ENCODE results near the gene LAMA1. TPM values are rescaled to one million over a fixed set of nuclear protein-coding genes. Genes with fewer than 3 reads are reported as not detected.

Gene LAMA1
- total and polyA plus RNA-seq, 2 of the 8 experiments (the other 6 are each of a cell fraction or from before 2014, with no cell fraction given): 30.4 to 48.7 TPM

DNA sequence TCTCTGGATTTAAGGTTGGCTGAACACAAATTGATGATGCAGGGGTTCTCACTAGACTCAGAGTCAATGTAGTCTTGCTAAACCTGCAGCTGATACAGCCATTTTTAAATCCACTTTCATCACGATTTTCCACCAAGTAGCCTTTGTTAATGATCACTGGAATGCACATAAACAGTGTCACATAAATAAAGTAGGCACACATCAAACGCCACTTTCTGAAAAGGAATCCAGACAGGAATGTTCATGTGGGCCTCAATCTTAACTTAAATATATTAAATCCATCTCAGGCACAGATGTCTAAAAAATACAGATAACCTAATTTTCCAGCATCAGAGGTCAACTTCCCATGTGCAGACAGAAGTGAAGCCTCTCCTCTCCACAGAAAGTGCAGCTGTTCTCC lies 58.3 kb downstream of the LAMA1 start (continued):
- no peak for TF ChIP-seq ZNF274 (IDR thresholded peaks at IDR 0.05; ENCODE audit: borderline replicate concordance, extremely low read depth, low read length)

All from H1 (cell line).